Neural cell (in vitro differentiated cells): ENCODE data around the gene IBTK. TPM values are rescaled to one million over a fixed set of nuclear protein-coding genes. Genes with fewer than 3 reads are reported as not detected.

ENCODE experiments used
- H2AFZ ChIP-seq: fragments of 200-600, 300-800 bp; sonication (generic), shearing (Covaris generic); 2 replicates; pipeline ENCODE4 v1.6.0; 2014; ENCODE audit warnings: low read depth, mild to moderate bottlenecking, antibody characterized with exemption, low read length, moderate library complexity
- H3F3A ChIP-seq: fragments of 200-600 bp; shearing (Covaris generic); 2 replicates; pipeline ENCODE4 v1.6.1; 2016; ENCODE audit warnings: mild to moderate bottlenecking, moderate library complexity, mixed read lengths, antibody characterized with exemption, low read length; ENCODE audit not compliant: insufficient read depth, poor library complexity, severe bottlenecking
- H3K27ac ChIP-seq: fragments of 200-600, 300-800 bp; sonication (generic), shearing (Covaris generic); 2 replicates; pipeline ENCODE4 v1.5.1; 2014; ENCODE audit warnings: mild to moderate bottlenecking, low read length, moderate library complexity
- H3K27me3 ChIP-seq: fragments of 300-800, 200-600 bp; sonication (generic), shearing (Covaris generic); 2 replicates; pipeline ENCODE4 v1.6.0; 2014; ENCODE audit warnings: mild to moderate bottlenecking, low read depth, low read length, moderate library complexity; ENCODE audit not compliant: insufficient read depth
- H3K36me3 ChIP-seq: fragments of 300-800, 200-600 bp; sonication (generic), shearing (Covaris generic); 2 replicates; pipeline ENCODE4 v1.5.1; 2014; ENCODE audit warnings: mild to moderate bottlenecking, antibody characterized with exemption, low read length, moderate library complexity; ENCODE audit not compliant: insufficient read depth
- H3K4me2 ChIP-seq: fragments of 300-800, 200-600 bp; sonication (generic), shearing (Covaris generic); 2 replicates; pipeline ENCODE4 v1.6.0; 2014; ENCODE audit warnings: mild to moderate bottlenecking, low read length
- H3K4me3 ChIP-seq: fragments of 300-800, 200-600 bp; sonication (generic), shearing (Covaris generic); 2 replicates; pipeline ENCODE4 v1.5.1; 2014; ENCODE audit warnings: mild to moderate bottlenecking, low read length, moderate library complexity
- H3K79me2 ChIP-seq: fragments of 200-600 bp; shearing (Covaris generic); replicated peaks from 2 replicates; pipeline ENCODE4 v1.6.0; 2014; ENCODE audit warnings: mild to moderate bottlenecking, low read length, moderate library complexity; ENCODE audit not compliant: insufficient read depth
- H3K9ac ChIP-seq: fragments of 300-800, 200-600 bp; sonication (generic), shearing (Covaris generic); 2 replicates; pipeline ENCODE4 v1.6.1; 2016; ENCODE audit warnings: mild to moderate bottlenecking, low read length, mixed read lengths
- H3K9me2 ChIP-seq: fragments of 200-600 bp; shearing (Covaris generic); 2 replicates; pipeline ENCODE4 v1.6.1; 2016; ENCODE audit warnings: mild to moderate bottlenecking, low read length, mixed read lengths; ENCODE audit not compliant: insufficient read depth
- H3K9me3 ChIP-seq: fragments of 200-600, 300-800 bp; sonication (generic), shearing (Covaris generic); 2 replicates; pipeline ENCODE4 v1.6.1; 2016; ENCODE audit warnings: mild to moderate bottlenecking, mixed run types, low read length, moderate library complexity, mixed read lengths
- H4K20me1 ChIP-seq: fragments of 200-600 bp; shearing (Covaris generic); 2 replicates; pipeline ENCODE4 v1.6.1; 2016; ENCODE audit warnings: mild to moderate bottlenecking, mixed run types; ENCODE audit not compliant: insufficient read depth
- EP300 ChIP-seq: fragments of 450-650 bp; conservative IDR thresholded peaks from 2 replicates; pipeline ENCODE4 v1.6.1; 2014; ENCODE audit warnings: antibody characterized with exemption, mild to moderate bottlenecking, moderate library complexity; ENCODE audit not compliant: poor library complexity, severe bottlenecking
- EZH2 ChIP-seq: fragments of 200-600, 300-800 bp; shearing (Covaris generic), sonication (generic); IDR thresholded peaks from 2 replicates; pipeline ENCODE4 v1.6.1; 2014; ENCODE audit warnings: antibody characterized with exemption, low read length, borderline replicate concordance, mild to moderate bottlenecking; ENCODE audit not compliant: insufficient read depth, poor library complexity, severe bottlenecking
- MXI1 ChIP-seq: fragments of 450-650 bp; conservative IDR thresholded peaks from 2 replicates; pipeline ENCODE4 v1.6.1; 2014; ENCODE audit warnings: antibody characterized with exemption, mild to moderate bottlenecking; ENCODE audit not compliant: poor library complexity, severe bottlenecking
- POLR2AphosphoS5 ChIP-seq: IDR thresholded peaks from 2 replicates; pipeline ENCODE4 v1.6.1; 2012
- RAD21 ChIP-seq: fragments of 450-650 bp; conservative IDR thresholded peaks from 2 replicates; pipeline ENCODE4 v1.6.1; 2014; ENCODE audit warnings: antibody characterized with exemption, mild to moderate bottlenecking, moderate library complexity
- SMC3 ChIP-seq: fragments of 450-650 bp; conservative IDR thresholded peaks from 2 replicates; pipeline ENCODE4 v1.6.1; 2014; ENCODE audit warnings: antibody characterized with exemption, mild to moderate bottlenecking, moderate library complexity; ENCODE audit not compliant: poor library complexity
- TAF1 ChIP-seq: IDR thresholded peaks from 2 replicates; pipeline ENCODE4 v1.6.1; 2012; ENCODE audit warnings: low read depth
- polyA plus RNA-seq: library from polyadenylated mRNA; depleted of rRNA; stranded (reverse); fragments of >200 nt; gene quantifications from 2 replicates; pipeline ENCODE4 v1.2.3, GENCODE V29; 2014
- TF ChIP-seq, protein P1 (sequence below): fragments of 450-650 bp; IDR thresholded peaks from 2 replicates; pipeline ENCODE4 v1.5.1; 2014; ENCODE audit warnings: antibody characterized with exemption, mild to moderate bottlenecking, moderate library complexity; ENCODE audit not compliant: poor library complexity, severe bottlenecking
- TF ChIP-seq, protein P2 (sequence below): IDR thresholded peaks from 2 replicates; pipeline ENCODE4 v1.6.1; 2012; ENCODE audit warnings: borderline replicate concordance

IBTK gene
- polyA plus RNA-seq, 1 donor from 2014 or later, result 64.6 TPM

DNA sequence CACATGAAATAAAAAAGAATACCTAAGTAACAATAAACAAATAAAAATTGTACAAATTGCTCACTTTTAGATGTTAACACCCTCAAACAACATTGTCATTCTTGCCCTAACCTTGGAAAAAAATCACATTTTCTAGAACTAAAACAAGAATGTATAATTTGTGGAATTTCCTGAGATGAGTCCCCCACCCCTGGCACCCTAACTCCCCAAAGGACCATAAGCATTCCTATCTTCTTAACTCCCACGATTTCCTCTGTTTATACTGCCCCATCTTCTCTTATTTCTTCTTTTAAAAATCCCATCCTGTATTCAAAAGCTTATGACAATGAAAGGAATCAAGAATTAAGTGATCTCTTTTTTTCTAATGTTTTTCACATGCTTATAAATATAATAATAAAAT lies 70.9 kb downstream of the IBTK start:
- TF ChIP-seq EP300 (no peak), EZH2 (no peak), SMC3 (no peak), TAF1 (no peak), RAD21 (no peak), POLR2AphosphoS5 (no peak), MXI1 (no peak)
- TF ChIP-seq, protein P1, sequence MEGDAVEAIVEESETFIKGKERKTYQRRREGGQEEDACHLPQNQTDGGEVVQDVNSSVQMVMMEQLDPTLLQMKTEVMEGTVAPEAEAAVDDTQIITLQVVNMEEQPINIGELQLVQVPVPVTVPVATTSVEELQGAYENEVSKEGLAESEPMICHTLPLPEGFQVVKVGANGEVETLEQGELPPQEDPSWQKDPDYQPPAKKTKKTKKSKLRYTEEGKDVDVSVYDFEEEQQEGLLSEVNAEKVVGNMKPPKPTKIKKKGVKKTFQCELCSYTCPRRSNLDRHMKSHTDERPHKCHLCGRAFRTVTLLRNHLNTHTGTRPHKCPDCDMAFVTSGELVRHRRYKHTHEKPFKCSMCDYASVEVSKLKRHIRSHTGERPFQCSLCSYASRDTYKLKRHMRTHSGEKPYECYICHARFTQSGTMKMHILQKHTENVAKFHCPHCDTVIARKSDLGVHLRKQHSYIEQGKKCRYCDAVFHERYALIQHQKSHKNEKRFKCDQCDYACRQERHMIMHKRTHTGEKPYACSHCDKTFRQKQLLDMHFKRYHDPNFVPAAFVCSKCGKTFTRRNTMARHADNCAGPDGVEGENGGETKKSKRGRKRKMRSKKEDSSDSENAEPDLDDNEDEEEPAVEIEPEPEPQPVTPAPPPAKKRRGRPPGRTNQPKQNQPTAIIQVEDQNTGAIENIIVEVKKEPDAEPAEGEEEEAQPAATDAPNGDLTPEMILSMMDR, result no peak
- TF ChIP-seq, protein P2, sequence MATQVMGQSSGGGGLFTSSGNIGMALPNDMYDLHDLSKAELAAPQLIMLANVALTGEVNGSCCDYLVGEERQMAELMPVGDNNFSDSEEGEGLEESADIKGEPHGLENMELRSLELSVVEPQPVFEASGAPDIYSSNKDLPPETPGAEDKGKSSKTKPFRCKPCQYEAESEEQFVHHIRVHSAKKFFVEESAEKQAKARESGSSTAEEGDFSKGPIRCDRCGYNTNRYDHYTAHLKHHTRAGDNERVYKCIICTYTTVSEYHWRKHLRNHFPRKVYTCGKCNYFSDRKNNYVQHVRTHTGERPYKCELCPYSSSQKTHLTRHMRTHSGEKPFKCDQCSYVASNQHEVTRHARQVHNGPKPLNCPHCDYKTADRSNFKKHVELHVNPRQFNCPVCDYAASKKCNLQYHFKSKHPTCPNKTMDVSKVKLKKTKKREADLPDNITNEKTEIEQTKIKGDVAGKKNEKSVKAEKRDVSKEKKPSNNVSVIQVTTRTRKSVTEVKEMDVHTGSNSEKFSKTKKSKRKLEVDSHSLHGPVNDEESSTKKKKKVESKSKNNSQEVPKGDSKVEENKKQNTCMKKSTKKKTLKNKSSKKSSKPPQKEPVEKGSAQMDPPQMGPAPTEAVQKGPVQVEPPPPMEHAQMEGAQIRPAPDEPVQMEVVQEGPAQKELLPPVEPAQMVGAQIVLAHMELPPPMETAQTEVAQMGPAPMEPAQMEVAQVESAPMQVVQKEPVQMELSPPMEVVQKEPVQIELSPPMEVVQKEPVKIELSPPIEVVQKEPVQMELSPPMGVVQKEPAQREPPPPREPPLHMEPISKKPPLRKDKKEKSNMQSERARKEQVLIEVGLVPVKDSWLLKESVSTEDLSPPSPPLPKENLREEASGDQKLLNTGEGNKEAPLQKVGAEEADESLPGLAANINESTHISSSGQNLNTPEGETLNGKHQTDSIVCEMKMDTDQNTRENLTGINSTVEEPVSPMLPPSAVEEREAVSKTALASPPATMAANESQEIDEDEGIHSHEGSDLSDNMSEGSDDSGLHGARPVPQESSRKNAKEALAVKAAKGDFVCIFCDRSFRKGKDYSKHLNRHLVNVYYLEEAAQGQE, result no peak
- H3K4me2 ChIP-seq, result no peak overlapping the region

DNA sequence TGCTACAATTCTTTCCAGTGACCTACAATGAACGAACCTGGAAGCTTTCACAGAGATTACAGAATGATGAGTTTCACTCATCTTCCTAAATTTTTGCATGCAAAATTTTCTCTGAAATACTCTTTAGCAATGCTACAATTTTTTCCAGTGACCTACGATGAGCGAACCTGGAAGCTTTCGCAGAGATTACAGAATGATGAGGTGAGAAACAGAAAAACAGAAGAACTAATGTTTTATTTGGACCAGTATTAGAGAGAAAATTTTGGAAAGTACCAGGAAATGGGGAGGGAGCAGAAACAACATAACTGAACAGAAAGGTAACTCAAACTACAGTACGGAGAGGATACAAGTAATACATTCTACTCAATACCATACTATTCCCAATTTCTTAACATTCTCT lies 75.0 kb downstream of the IBTK start:
- H3K9me2 ChIP-seq, result no peaks in the 10 kb centered on the region
- H3K36me3 ChIP-seq, result peaks cover 9% of the 10 kb centered on the region
- H3K79me2 ChIP-seq, result no peaks in the 10 kb centered on the region
- no peak overlapping the region for H2AFZ ChIP-seq
- H4K20me1 ChIP-seq, result no peaks in the 10 kb centered on the region
- H3F3A ChIP-seq, result no peaks in the 10 kb centered on the region
- no peak overlapping the region for H3K4me3 ChIP-seq
- no peak overlapping the region for H3K9ac ChIP-seq
- H3K9me3 ChIP-seq, result no peaks in the 10 kb centered on the region
- H3K27me3 ChIP-seq, result no peaks in the 10 kb centered on the region
- no peak overlapping the region for H3K27ac ChIP-seq
- no peak overlapping the region for H3K4me2 ChIP-seq
- TF ChIP-seq RAD21 (no peak), TAF1 (no peak), POLR2AphosphoS5 (no peak)
- TF ChIP-seq, protein P2, result no peak

More for the DNA sequence above, 70.9 kb downstream of the IBTK start:
- H3K79me2 ChIP-seq, result no peaks in the 10 kb centered on the region
- H4K20me1 ChIP-seq, result no peaks in the 10 kb centered on the region
- no peak overlapping the region for H2AFZ ChIP-seq
- H3K9me2 ChIP-seq, result no peaks in the 10 kb centered on the region
- no peak overlapping the region for H3K4me3 ChIP-seq
- no peak overlapping the region for H3K27ac ChIP-seq
- H3K9me3 ChIP-seq, result no peaks in the 10 kb centered on the region
- H3K9ac ChIP-seq, result no peak overlapping the region
- H3K36me3 ChIP-seq, result peaks cover 16% of the 10 kb centered on the region
- no peaks in the 10 kb centered on the region for H3F3A ChIP-seq
- H3K27me3 ChIP-seq, result no peaks in the 10 kb centered on the region
